Measurements from ENCODE around the gene FSD1. TPM values are rescaled to one million over a fixed set of nuclear protein-coding genes. Genes with fewer than 3 reads are reported as not detected.
A peak's percentile ranks its signal among the peaks of the same experiment; 100 is the strongest.

The FSD1 gene
- total and polyA plus RNA-seq, 9 of the 15 experiments (the other 6 are each of a cell fraction or from before 2014, with no cell fraction given) = 0.11 to 1.9 (median 0.94) TPM; not detected in 1

- in situ Hi-C loops (cut with MboI) = loop anchor here (10.0 kb wide), 1 partner anchor 67 kb away; the partner anchor contains the start of gene MPND
- H3K9me1 ChIP-seq (ENCODE audit: control insufficient read depth, insufficient read depth, low read length) = no peaks in the 10 kb centered on the region
- H3K4me2 ChIP-seq (ENCODE audit: insufficient read depth, low read length) = no peak overlapping the region
- H3K9ac ChIP-seq (ENCODE audit: insufficient read depth in 1 of 2, low read depth in 2 of 2, low read length in 2 of 2) = no peak overlapping the region; a peak in 1 of 4 replicates
- no peak overlapping the region for H2AFZ ChIP-seq (ENCODE audit: low read depth, low read length)
- intact Hi-C loops (cut with micrococcal nuclease) = no loop called here
- no TSS peak for BruUV-seq (replicated peaks)
- DNase-seq (ENCODE audit: extremely low read depth in 1 of 4, low spot score in 3 of 4) = no peak
- POLR2A ChIA-PET = interaction anchor here (0.6 to 1.6 kb wide), 4 partner anchors 10 to 67 kb away, joined by 3 to 4 read pairs (median 3); no protein-coding TSS in a partner anchor
- H3K9me3 ChIP-seq (replicated peaks; ENCODE audit: control insufficient read depth, insufficient read depth, low read depth, low read length) = no peaks in the 10 kb centered on the region
- CTCF ChIA-PET (ENCODE audit: low intra/inter-chr PET ratio) = no interaction called here
- FAIRE-seq = no peak
- 0 out of 3 replicates have a peak, but pooled peaks have one; percentile 19 for ATAC-seq
- no peak overlapping the region for H3K27ac ChIP-seq (ENCODE audit: extremely low read depth, low read depth, low read length)
- peaks cover 13 to 22% of the 10 kb centered on the region in 2 experiments; a peak in 4 of 5 replicates for H3K27me3 ChIP-seq (ENCODE audit: control insufficient read depth in 2 of 2, insufficient read depth in 2 of 2, low read length in 2 of 2)
- no peaks in the 10 kb centered on the region for H3K36me3 ChIP-seq (ENCODE audit: control insufficient read depth, insufficient read depth, low read length)
- peaks cover 0 to 19% of the 10 kb centered on the region in 2 experiments; a peak in 4 of 5 replicates for H3K4me1 ChIP-seq (replicated peaks in 1 of 2; ENCODE audit: control insufficient read depth in 2 of 2, insufficient read depth in 2 of 2, low read length in 2 of 2)
- no peak overlapping the region for H3K4me3 ChIP-seq
- WGBS (ENCODE audit: insufficient coverage, low coverage, missing lambda C conversion rate) = 17% methylated on average over 4 of the region's 4 CpGs
- H4K20me1 ChIP-seq (replicated peaks; ENCODE audit: control insufficient read depth, insufficient read depth, low read length) = 0 out of 2 replicates have a peak, but pooled peaks cover 3% of the 10 kb centered on the region
- H3K79me2 ChIP-seq (ENCODE audit: control insufficient read depth, insufficient read depth, low read length) = no peaks in the 10 kb centered on the region
- no peak for TF ChIP-seq ZNF584 (CRISPR knock-in tag; IDR thresholded peaks at IDR 0.05; ENCODE audit: low read depth)
- TF ChIP-seq FOSL1 (tag; conservative IDR thresholded peaks at IDR 0.05) = no peak
- TF ChIP-seq, protein P1, sequence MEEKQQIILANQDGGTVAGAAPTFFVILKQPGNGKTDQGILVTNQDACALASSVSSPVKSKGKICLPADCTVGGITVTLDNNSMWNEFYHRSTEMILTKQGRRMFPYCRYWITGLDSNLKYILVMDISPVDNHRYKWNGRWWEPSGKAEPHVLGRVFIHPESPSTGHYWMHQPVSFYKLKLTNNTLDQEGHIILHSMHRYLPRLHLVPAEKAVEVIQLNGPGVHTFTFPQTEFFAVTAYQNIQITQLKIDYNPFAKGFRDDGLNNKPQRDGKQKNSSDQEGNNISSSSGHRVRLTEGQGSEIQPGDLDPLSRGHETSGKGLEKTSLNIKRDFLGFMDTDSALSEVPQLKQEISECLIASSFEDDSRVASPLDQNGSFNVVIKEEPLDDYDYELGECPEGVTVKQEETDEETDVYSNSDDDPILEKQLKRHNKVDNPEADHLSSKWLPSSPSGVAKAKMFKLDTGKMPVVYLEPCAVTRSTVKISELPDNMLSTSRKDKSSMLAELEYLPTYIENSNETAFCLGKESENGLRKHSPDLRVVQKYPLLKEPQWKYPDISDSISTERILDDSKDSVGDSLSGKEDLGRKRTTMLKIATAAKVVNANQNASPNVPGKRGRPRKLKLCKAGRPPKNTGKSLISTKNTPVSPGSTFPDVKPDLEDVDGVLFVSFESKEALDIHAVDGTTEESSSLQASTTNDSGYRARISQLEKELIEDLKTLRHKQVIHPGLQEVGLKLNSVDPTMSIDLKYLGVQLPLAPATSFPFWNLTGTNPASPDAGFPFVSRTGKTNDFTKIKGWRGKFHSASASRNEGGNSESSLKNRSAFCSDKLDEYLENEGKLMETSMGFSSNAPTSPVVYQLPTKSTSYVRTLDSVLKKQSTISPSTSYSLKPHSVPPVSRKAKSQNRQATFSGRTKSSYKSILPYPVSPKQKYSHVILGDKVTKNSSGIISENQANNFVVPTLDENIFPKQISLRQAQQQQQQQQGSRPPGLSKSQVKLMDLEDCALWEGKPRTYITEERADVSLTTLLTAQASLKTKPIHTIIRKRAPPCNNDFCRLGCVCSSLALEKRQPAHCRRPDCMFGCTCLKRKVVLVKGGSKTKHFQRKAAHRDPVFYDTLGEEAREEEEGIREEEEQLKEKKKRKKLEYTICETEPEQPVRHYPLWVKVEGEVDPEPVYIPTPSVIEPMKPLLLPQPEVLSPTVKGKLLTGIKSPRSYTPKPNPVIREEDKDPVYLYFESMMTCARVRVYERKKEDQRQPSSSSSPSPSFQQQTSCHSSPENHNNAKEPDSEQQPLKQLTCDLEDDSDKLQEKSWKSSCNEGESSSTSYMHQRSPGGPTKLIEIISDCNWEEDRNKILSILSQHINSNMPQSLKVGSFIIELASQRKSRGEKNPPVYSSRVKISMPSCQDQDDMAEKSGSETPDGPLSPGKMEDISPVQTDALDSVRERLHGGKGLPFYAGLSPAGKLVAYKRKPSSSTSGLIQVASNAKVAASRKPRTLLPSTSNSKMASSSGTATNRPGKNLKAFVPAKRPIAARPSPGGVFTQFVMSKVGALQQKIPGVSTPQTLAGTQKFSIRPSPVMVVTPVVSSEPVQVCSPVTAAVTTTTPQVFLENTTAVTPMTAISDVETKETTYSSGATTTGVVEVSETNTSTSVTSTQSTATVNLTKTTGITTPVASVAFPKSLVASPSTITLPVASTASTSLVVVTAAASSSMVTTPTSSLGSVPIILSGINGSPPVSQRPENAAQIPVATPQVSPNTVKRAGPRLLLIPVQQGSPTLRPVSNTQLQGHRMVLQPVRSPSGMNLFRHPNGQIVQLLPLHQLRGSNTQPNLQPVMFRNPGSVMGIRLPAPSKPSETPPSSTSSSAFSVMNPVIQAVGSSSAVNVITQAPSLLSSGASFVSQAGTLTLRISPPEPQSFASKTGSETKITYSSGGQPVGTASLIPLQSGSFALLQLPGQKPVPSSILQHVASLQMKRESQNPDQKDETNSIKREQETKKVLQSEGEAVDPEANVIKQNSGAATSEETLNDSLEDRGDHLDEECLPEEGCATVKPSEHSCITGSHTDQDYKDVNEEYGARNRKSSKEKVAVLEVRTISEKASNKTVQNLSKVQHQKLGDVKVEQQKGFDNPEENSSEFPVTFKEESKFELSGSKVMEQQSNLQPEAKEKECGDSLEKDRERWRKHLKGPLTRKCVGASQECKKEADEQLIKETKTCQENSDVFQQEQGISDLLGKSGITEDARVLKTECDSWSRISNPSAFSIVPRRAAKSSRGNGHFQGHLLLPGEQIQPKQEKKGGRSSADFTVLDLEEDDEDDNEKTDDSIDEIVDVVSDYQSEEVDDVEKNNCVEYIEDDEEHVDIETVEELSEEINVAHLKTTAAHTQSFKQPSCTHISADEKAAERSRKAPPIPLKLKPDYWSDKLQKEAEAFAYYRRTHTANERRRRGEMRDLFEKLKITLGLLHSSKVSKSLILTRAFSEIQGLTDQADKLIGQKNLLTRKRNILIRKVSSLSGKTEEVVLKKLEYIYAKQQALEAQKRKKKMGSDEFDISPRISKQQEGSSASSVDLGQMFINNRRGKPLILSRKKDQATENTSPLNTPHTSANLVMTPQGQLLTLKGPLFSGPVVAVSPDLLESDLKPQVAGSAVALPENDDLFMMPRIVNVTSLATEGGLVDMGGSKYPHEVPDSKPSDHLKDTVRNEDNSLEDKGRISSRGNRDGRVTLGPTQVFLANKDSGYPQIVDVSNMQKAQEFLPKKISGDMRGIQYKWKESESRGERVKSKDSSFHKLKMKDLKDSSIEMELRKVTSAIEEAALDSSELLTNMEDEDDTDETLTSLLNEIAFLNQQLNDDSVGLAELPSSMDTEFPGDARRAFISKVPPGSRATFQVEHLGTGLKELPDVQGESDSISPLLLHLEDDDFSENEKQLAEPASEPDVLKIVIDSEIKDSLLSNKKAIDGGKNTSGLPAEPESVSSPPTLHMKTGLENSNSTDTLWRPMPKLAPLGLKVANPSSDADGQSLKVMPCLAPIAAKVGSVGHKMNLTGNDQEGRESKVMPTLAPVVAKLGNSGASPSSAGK (IDR thresholded peaks at IDR 0.05) = no peak
- TF ChIP-seq JUNB (CRISPR knock-in tag; conservative IDR thresholded peaks at IDR 0.05) = no peak
- no peak for TF ChIP-seq RFX7 (CRISPR knock-in tag; IDR thresholded peaks at IDR 0.05)
- TF ChIP-seq SPI1 (IDR thresholded peaks at IDR 0.05; ENCODE audit: borderline replicate concordance, low read depth, low read length) = no peak
- no peak for TF ChIP-seq HNRNPL (IDR thresholded peaks at IDR 0.05; ENCODE audit: low read depth, low read length)
- TF ChIP-seq, protein P2, sequence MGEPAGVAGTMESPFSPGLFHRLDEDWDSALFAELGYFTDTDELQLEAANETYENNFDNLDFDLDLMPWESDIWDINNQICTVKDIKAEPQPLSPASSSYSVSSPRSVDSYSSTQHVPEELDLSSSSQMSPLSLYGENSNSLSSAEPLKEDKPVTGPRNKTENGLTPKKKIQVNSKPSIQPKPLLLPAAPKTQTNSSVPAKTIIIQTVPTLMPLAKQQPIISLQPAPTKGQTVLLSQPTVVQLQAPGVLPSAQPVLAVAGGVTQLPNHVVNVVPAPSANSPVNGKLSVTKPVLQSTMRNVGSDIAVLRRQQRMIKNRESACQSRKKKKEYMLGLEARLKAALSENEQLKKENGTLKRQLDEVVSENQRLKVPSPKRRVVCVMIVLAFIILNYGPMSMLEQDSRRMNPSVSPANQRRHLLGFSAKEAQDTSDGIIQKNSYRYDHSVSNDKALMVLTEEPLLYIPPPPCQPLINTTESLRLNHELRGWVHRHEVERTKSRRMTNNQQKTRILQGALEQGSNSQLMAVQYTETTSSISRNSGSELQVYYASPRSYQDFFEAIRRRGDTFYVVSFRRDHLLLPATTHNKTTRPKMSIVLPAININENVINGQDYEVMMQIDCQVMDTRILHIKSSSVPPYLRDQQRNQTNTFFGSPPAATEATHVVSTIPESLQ (CRISPR knock-in tag; IDR thresholded peaks at IDR 0.05) = no peak
- no peak for TF ChIP-seq CCNT2 (IDR thresholded peaks at IDR 0.05; ENCODE audit: borderline replicate concordance, extremely low read depth, insufficient read length, low read depth, low read length)
Observed at GRCh38 chr19:4278010-4278409, 26.4 kb upstream of the FSD1 start.
